HG03097 (cell line): ENCODE data around the gene NRARP.

Experiments used
- ATAC-seq: cut with Tn5 transposase; IDR thresholded peaks from one replicate; pipeline ENCODE4 v1.9.1; 2021; ENCODE audit not compliant: unreplicated experiment, low FRiP score

Gene NRARP

GRCh38 chr9:137278721-137279711, 23.1 kb downstream of the NRARP start:
- ATAC-seq = no peak

DNA sequence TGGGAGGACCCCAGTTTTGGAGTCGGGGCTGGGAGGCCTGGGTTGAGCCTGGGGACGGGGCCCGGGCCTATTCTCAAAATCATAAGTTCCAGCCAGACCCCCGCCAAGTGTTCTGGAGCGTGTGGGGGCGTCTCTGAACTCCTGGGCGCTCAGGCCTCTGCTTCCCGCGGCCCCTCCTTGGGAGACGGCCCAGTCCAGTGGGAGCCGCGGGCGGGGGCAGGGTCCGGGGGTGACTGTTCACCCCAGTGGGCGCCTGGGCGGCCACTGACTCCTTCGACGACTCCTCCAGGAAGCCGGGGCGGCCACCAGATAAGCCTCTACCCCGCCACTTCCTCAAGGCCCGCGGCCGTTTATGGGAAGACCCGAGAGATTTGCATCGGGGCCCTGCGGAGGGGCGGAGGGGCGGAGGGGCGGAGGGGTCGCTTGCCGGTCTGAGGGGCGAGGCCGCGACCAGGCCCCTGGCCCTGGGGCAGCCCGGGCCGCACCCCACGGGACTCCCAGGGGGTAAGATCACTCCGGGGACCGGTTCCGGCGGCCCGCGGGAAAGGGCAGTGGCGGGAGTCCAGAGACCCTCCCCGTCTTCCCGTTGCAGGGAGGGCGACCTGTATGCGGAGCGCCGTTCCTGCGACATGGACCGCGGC, 23.9 kb downstream of the NRARP start:
- peak; percentile 5 for ATAC-seq

GRCh38 chr9:137277329-137278041, 24.6 kb downstream of the NRARP start, which contains the start of gene TOR4A:
TSS of gene TOR4A (plus strand) at chr9:137277726. CDS start at chr9:137278690, 964 bp downstream.
- peak; percentile 53 for ATAC-seq

GRCh38 chr9:137276473-137277328, 25.4 kb downstream of the NRARP start:
- ATAC-seq = no peak

- no peak for ATAC-seq
Measured at GRCh38 chr9:137275588-137276472, 26.2 kb downstream of the NRARP start.

GRCh38 chr9:137275203-137275587, 26.9 kb downstream of the NRARP start:
- no peak for ATAC-seq

DNA sequence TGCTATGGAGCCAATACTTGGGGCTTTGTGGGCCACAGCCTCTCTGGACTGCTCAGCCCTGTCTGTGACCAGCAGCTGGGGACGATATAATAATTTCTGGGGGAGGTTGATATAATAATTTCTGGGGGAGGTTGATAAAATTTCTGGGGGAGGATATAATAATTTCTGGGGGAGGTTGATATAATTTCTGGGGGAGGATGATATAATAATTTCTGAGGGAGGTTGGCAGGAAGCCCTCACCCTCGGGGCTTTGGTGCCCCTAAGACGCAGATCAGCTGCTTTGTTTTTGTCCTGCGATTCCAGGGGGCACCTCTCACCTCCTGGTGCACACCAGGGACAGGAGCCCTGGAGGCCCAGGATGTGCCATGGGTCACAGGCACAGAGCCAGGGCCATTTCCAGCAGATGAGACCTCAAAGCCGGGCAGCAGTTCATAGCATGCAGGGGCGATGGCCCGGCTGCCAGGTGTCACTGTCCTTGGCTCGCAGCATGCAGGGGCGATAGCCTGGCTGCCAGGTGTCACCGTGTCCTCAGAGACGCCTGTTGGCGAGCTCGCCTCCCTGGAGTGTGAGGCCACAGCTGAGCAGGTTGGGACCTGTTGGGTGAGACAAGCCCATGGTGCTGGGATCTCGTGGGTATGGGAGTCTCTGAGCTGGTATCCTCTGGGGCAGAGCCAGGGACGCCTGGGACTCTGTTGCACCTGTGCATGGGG, 28.3 kb downstream of the NRARP start:
- no peak for ATAC-seq

DNA sequence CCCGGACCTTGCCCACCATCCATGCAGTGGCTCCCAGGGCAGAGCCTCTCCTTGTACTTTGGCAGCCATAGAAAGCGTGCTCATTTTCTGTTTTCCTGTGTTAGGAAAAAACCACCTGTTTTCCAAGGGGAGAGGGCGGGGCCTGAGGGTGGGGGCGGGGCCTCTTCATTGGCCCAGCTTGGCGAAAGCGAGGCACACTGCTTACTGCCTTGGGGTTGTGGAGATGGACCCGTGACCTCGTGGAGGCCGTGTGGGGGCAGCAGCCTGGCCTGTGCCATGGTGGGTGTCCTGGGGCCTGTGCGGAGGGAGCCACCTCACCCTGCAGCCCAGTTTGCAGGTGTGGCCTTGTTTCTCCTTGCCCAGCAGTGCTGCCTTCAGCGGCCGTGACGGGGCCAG, 29.0 kb downstream of the NRARP start:
- ATAC-seq = no peak

GRCh38 chr9:137272241-137273094, 29.6 kb downstream of the NRARP start:
- ATAC-seq = no peak

DNA sequence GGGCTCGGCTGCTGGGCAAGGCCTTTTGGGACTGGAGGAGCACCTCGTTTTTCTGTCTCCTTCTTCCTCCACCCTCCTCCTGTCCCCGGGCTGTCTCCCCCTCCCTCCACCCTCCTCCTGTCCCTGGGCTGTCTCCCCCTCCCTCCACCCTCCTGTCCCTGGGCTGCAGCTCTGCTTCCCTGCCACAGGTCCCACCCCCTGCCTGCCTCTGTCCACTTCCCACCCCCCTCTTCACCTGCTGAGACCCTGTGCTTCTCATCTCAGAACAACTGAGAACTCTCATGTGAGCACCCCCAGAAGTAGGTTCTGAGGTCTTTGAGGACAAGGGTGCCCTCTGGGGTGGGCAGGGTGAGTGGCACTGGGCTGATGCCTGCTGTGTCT, 30.4 kb downstream of the NRARP start:
- ATAC-seq = no peak

DNA sequence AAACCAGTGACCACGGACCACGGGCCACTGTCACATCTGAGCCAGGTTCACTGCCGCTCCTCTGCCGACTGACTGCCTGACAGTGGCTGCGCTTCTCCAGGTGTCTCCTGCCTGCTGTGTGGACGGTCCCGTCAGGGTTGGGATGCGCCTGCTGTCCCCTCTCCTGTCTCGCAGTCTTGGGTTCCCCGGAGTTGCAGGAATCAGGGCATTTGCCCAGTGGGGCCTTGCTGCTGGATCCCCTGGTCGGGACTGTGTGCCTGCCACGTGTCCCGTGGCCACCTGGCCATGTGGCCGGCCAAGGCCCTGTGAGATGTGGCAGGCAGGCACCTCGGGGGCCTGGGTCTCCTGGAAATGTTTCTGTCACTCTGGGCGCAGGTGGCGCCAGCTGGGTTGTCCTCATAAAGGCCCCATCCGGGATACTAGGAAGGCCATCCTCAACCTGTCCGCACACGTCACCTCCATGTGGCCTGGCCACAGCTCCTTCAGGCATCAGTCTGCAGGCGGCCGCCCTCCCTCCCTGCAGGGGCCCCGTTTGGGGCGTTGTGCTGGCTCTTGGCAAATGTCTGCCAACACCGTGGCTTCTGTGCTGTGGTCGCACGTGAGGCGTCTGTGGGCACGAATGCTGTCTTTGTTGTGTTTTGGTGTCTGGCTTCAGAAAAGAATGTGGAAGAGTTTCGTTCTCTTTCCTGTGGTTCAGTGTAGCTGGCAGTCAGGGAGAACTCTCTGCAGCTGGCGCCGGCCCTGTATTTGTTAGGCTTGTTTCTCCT, 31.0 kb downstream of the NRARP start:
- no peak for ATAC-seq

DNA sequence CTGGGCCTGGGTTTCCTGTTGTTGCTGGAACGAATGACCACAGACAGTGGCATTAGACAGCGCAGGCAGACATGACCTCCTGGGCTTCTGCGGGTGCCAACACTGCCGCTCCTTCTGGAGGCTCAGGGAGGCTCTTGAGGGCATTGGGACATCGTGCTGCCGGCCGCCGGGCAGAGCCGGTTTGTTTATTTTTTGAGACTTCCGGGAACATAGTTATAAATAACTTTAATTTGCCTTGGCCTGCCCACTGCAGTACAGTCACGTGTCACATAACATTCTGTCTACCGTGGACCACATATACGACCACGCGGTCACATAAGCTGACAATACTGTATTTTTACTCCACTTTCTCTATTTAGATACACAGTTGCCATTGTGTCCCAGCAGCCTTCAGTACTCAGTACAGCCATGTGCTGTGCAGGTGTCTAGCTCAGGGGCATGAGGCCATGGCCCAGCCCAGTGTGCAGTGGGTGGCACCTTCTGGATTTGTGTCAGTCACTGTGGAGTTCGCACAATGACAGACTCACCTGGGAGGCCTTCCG, 32.8 kb downstream of the NRARP start:
- no peak for ATAC-seq

DNA sequence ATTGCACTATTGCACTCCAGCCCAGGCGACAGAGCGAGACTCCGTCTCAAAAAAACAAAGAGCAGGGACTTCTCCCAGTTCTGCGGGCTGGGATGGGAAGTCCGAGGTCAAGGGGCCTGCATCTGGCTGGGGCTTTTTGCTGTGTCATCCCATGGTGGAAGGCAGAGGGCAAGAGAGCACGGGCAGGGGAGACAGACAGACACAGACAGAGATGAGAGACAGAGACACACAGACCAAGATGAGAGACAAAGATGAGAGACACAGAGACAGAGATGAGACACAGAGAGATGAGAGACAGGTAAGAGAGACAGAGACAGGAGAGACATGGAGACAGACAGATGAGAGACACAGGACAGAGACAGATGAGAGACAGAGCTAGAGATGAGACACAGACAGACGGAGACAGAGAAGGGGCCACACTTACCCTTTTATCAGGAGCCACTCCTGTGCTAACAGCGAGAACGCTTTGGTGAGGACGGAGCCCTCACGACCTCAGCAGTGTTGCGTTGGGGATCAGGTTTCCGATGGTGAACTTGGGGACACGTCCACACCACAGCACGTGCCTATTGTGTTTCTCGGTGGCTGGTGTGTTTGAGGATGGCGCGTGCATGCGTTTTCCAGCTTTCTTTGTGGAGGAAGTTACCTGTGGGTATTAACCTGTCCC, 33.4 kb downstream of the NRARP start:
- no peak for ATAC-seq

DNA sequence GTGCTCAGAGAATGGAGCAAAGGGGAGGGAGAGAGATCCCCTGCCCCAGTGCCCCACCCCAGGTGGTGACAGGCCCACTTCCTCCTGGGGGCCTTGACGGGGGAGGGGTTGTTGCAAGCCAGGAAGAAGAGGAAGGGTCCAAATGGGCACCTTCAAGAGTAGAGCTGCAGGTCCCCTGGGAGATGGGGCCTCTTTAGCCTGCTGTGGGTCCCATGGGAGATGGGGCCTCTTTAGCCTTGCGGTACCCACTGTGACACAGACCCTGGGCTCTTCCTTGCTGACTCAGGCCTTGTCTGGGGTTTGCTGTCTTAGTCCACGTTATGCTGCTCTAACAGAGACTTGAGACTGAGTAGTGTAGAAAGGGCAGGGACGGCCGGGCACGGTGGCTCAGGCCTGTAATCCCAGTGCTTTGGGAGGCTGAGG, 34.1 kb downstream of the NRARP start:
- no peak for ATAC-seq

GRCh38 chr9:137266585-137267453, 35.3 kb downstream of the NRARP start:
- ATAC-seq = no peak
